Trophoblast cell (in vitro differentiated cells and primary cell): ENCODE results near the gene KNOP1.

Experiments used
- DNase-seq, 2 donors: peaks; one replicate each; pipeline ENCODE4 v3.0.0-alpha.2; 2016
- H2AFZ ChIP-seq: 2 replicates; pipeline ENCODE4 v1.6.1; 2013; ENCODE audit warnings: low read length, moderate library complexity, mild to moderate bottlenecking; ENCODE audit not compliant: insufficient read depth, poor library complexity
- H2AK5ac ChIP-seq: 2 replicates; pipeline ENCODE4 v1.6.1; 2013; ENCODE audit warnings: mild to moderate bottlenecking, low read length
- H2BK120ac ChIP-seq: 2 replicates; pipeline ENCODE4 v1.6.1; 2013; ENCODE audit warnings: low read length, mild to moderate bottlenecking, moderate library complexity; ENCODE audit not compliant: insufficient read depth, poor library complexity
- H2BK12ac ChIP-seq: 2 replicates; pipeline ENCODE4 v1.6.1; 2013; ENCODE audit warnings: mild to moderate bottlenecking, low read length, moderate library complexity
- H2BK5ac ChIP-seq: 2 replicates; pipeline ENCODE4 v1.6.1; 2013; ENCODE audit warnings: low read length, low read depth, moderate library complexity, mild to moderate bottlenecking; ENCODE audit not compliant: poor library complexity
- H3K14ac ChIP-seq: 2 replicates; pipeline ENCODE4 v1.6.1; 2013; ENCODE audit warnings: mild to moderate bottlenecking, low read length
- H3K18ac ChIP-seq: 2 replicates; pipeline ENCODE4 v1.6.1; 2013; ENCODE audit warnings: mild to moderate bottlenecking, low read length
- H3K23ac ChIP-seq: 2 replicates; pipeline ENCODE4 v1.6.1; 2013; ENCODE audit warnings: low read length
- H3K27ac ChIP-seq: 2 replicates; pipeline ENCODE4 v1.5.1; 2013; ENCODE audit warnings: low read depth, mild to moderate bottlenecking, inconsistent platforms, low read length, moderate library complexity
- H3K27me3 ChIP-seq: 2 replicates; pipeline ENCODE4 v1.6.1; 2013; ENCODE audit warnings: inconsistent platforms, mild to moderate bottlenecking, low read length, moderate library complexity; ENCODE audit not compliant: insufficient read depth
- H3K36me3 ChIP-seq, 2 experiments: 1 replicate in 1 of 2; 2 replicates in 1 of 2; pipeline ENCODE4 v1.6.1; 2013; ENCODE audit warnings: low read length in 2 of 2, mild to moderate bottlenecking in 2 of 2, moderate library complexity in 1 of 2; ENCODE audit not compliant: insufficient read depth in 2 of 2, control insufficient read depth in 1 of 2
- H3K4ac ChIP-seq: 2 replicates; pipeline ENCODE4 v1.6.1; 2013; ENCODE audit warnings: low read depth, mild to moderate bottlenecking, low read length, moderate library complexity
- H3K4me1 ChIP-seq, 2 experiments: 1 replicate in 1 of 2; 2 replicates in 1 of 2; pipeline ENCODE4 v1.6.1; 2013; ENCODE audit warnings: low read length in 2 of 2, mild to moderate bottlenecking in 2 of 2, moderate library complexity in 1 of 2; ENCODE audit not compliant: insufficient read depth in 2 of 2, control insufficient read depth in 1 of 2
- H3K4me2 ChIP-seq: 2 replicates; pipeline ENCODE4 v1.6.1; 2013; ENCODE audit warnings: inconsistent platforms, mild to moderate bottlenecking, low read length, moderate library complexity
- H3K4me3 ChIP-seq: 2 replicates; pipeline ENCODE4 v1.5.1; 2013; ENCODE audit warnings: mild to moderate bottlenecking, low read depth, low read length, inconsistent platforms
- H3K79me1 ChIP-seq: one replicate; pipeline ENCODE4 v1.6.1; 2013; ENCODE audit warnings: low read length
- H3K79me2 ChIP-seq: 2 replicates; pipeline ENCODE4 v1.6.1; 2013; ENCODE audit warnings: low read length, mild to moderate bottlenecking; ENCODE audit not compliant: control insufficient read depth, insufficient read depth, poor library complexity
- H3K9ac ChIP-seq: 2 replicates; pipeline ENCODE4 v1.6.1; 2013; ENCODE audit warnings: mild to moderate bottlenecking, low read length
- H3K9me3 ChIP-seq: 2 replicates; pipeline ENCODE4 v1.6.1; 2013; ENCODE audit warnings: low read depth, mild to moderate bottlenecking, control low read depth, inconsistent platforms, low read length; ENCODE audit not compliant: insufficient read depth
- H4K12ac ChIP-seq: 2 replicates; pipeline ENCODE4 v1.6.1; 2013; ENCODE audit warnings: low read depth, mild to moderate bottlenecking, low read length, moderate library complexity
- H4K8ac ChIP-seq: 2 replicates; pipeline ENCODE4 v1.6.1; 2013; ENCODE audit warnings: low read depth, mild to moderate bottlenecking, low read length, moderate library complexity
- H4K91ac ChIP-seq: one replicate; pipeline ENCODE4 v1.6.1; 2013; ENCODE audit warnings: low read depth, mild to moderate bottlenecking, low read length, moderate library complexity
- WGBS: extraction: QIAGEN DNeasy Blood & Tissue Kit; methylation state at CpG from one replicate; pipeline ENCODE4 v1.1.7; 2013; ENCODE audit warnings: missing lambda C conversion rate; ENCODE audit not compliant: insufficient read length, insufficient coverage; ENCODE audit errors: extremely low coverage; 5-methylcytosine and 5-hydroxymethylcytosine counted together

The KNOP1 gene

GRCh38 chr16:19744670-19745069 lies 26.6 kb upstream of the KNOP1 start:
- H2AK5ac ChIP-seq: no peak overlapping the region
- H3K36me3 ChIP-seq: no peaks in the 10 kb centered on the region
- H3K23ac ChIP-seq: no peak overlapping the region
- H3K18ac ChIP-seq: no peak overlapping the region
- H3K27me3 ChIP-seq: no peaks in the 10 kb centered on the region
- H4K8ac ChIP-seq: no peak overlapping the region
- no peak overlapping the region for H2BK12ac ChIP-seq
- WGBS: no CpG with 5 or more reads among the region's 3 CpGs
- DNase-seq: no peak
- no peak overlapping the region for H3K4me3 ChIP-seq
- H3K4ac ChIP-seq: no peak overlapping the region
- H3K4me1 ChIP-seq: peaks cover 3 to 4% of the 10 kb centered on the region in 2 experiments
- H4K12ac ChIP-seq: no peak overlapping the region
- H3K27ac ChIP-seq: no peak overlapping the region
- H3K9me3 ChIP-seq: no peaks in the 10 kb centered on the region
- H3K9ac ChIP-seq: no peak overlapping the region
- no peak overlapping the region for H3K14ac ChIP-seq
- H2BK120ac ChIP-seq: no peak overlapping the region
- no peaks in the 10 kb centered on the region for H3K79me1 ChIP-seq
- no peak overlapping the region for H3K4me2 ChIP-seq
- no peak overlapping the region for H2AFZ ChIP-seq
- H3K79me2 ChIP-seq: no peaks in the 10 kb centered on the region
- H2BK5ac ChIP-seq: no peak overlapping the region
- H4K91ac ChIP-seq: no peak overlapping the region

- Histone ChIP-seq H3K9me3 (no peaks in the 10 kb centered on the region), H2AFZ (no peak overlapping the region), H2BK12ac (no peak overlapping the region), H3K4me1 (peaks cover 0 to 1% of the 10 kb centered on the region in 2 experiments), H3K4ac (no peak overlapping the region), H3K27ac (no peak overlapping the region), H3K27me3 (no peaks in the 10 kb centered on the region), H3K4me2 (no peak overlapping the region), H4K91ac (no peak overlapping the region), H3K79me1 (no peaks in the 10 kb centered on the region), H3K4me3 (no peak overlapping the region), H3K14ac (no peak overlapping the region), H4K12ac (no peak overlapping the region), H4K8ac (no peak overlapping the region), H2AK5ac (no peak overlapping the region), H2BK120ac (no peak overlapping the region), H3K36me3 (no peaks in the 10 kb centered on the region), H3K9ac (no peak overlapping the region), H3K79me2 (no peaks in the 10 kb centered on the region), H3K18ac (no peak overlapping the region), H2BK5ac (no peak overlapping the region), H3K23ac (no peak overlapping the region)
- no peak for DNase-seq
These were observed 25.8 kb upstream of the KNOP1 start for GRCh38 chr16:19743816-19744159.

GRCh38 chr16:19741354-19741753 lies 23.3 kb upstream of the KNOP1 start:
- H3K9ac ChIP-seq: no peak overlapping the region
- H2BK12ac ChIP-seq: no peak overlapping the region
- H2BK5ac ChIP-seq: no peak overlapping the region
- H3K79me2 ChIP-seq: no peaks in the 10 kb centered on the region
- no peaks in the 10 kb centered on the region for H3K27me3 ChIP-seq
- no peak overlapping the region for H2BK120ac ChIP-seq
- H4K8ac ChIP-seq: no peak overlapping the region
- H3K36me3 ChIP-seq: peaks cover 0 to under 1% of the 10 kb centered on the region in 2 experiments
- no peak for DNase-seq
- no peak overlapping the region for H3K18ac ChIP-seq
- H3K4ac ChIP-seq: no peak overlapping the region
- no peak overlapping the region for H4K12ac ChIP-seq
- H2AK5ac ChIP-seq: no peak overlapping the region
- no peak overlapping the region for H3K23ac ChIP-seq
- no peaks in the 10 kb centered on the region for H3K79me1 ChIP-seq
- no peak overlapping the region for H3K27ac ChIP-seq
- no peak overlapping the region for H3K14ac ChIP-seq
- H2AFZ ChIP-seq: no peak overlapping the region
- H3K4me3 ChIP-seq: no peak overlapping the region
- WGBS: no CpG with 5 or more reads among the region's 1 CpG
- H3K9me3 ChIP-seq: no peaks in the 10 kb centered on the region
- H3K4me2 ChIP-seq: no peak overlapping the region
- peaks cover 0 to 1% of the 10 kb centered on the region in 2 experiments for H3K4me1 ChIP-seq
- H4K91ac ChIP-seq: no peak overlapping the region

GRCh38 chr16:19737306-19738038 lies 19.4 kb upstream of the KNOP1 start:
- Histone ChIP-seq H2BK5ac (no peak overlapping the region), H3K79me1 (no peaks in the 10 kb centered on the region), H3K79me2 (no peaks in the 10 kb centered on the region), H3K36me3 (peaks cover 4 to 8% of the 10 kb centered on the region in 2 experiments), H2BK120ac (no peak overlapping the region), H3K18ac (no peak overlapping the region), H3K23ac (no peak overlapping the region), H2BK12ac (no peak overlapping the region), H3K27ac (no peak overlapping the region), H4K91ac (no peak overlapping the region), H3K4me1 (peaks cover 0 to 1% of the 10 kb centered on the region in 2 experiments), H3K4me2 (no peak overlapping the region), H3K4ac (no peak overlapping the region), H3K14ac (no peak overlapping the region), H3K9ac (no peak overlapping the region), H4K12ac (no peak overlapping the region), H2AFZ (no peak overlapping the region), H4K8ac (no peak overlapping the region), H3K4me3 (no peak overlapping the region), H3K9me3 (no peaks in the 10 kb centered on the region), H3K27me3 (no peaks in the 10 kb centered on the region), H2AK5ac (no peak overlapping the region)
- no CpG with 5 or more reads among the region's 12 CpGs for WGBS
- DNase-seq: no peak
